DOHH2 (cell line): ENCODE measurements around the gene LRRC43.

Experiments
- H3F3A ChIP-seq: fragments of 200-600 bp; sonication (generic), shearing (Covaris generic); 2 replicates; pipeline ENCODE4 v1.6.0; 2016; ENCODE audit warnings: antibody characterized with exemption, mild to moderate bottlenecking; ENCODE audit not compliant: control insufficient read depth, insufficient read depth
- H3K27ac ChIP-seq: fragments of 200-600 bp; sonication (generic); 2 replicates; pipeline ENCODE4 v1.5.1; 2014; ENCODE audit warnings: low read depth, mild to moderate bottlenecking, low read length, moderate library complexity
- H3K27me3 ChIP-seq: fragments of 200-600 bp; sonication (generic); 2 replicates; pipeline ENCODE4 v1.6.1; 2014; ENCODE audit warnings: mild to moderate bottlenecking, low read length, mixed read lengths; ENCODE audit not compliant: control insufficient read depth
- H3K36me3 ChIP-seq: fragments of 200-600 bp; sonication (generic); 2 replicates; pipeline ENCODE4 v1.6.1; 2014; ENCODE audit warnings: mild to moderate bottlenecking, low read length, moderate library complexity, mixed read lengths; ENCODE audit not compliant: control insufficient read depth
- H3K4me1 ChIP-seq: fragments of 200-600 bp; sonication (generic); 2 replicates; pipeline ENCODE4 v1.6.1; 2014; ENCODE audit warnings: mild to moderate bottlenecking, low read length, mixed read lengths; ENCODE audit not compliant: control insufficient read depth
- H3K4me2 ChIP-seq: fragments of 200-600 bp; sonication (generic); 2 replicates; pipeline ENCODE4 v1.6.0; 2014; ENCODE audit warnings: mild to moderate bottlenecking, low read length, moderate library complexity
- H3K4me3 ChIP-seq: fragments of 200-600 bp; sonication (generic); 2 replicates; pipeline ENCODE4 v1.5.1; 2014; ENCODE audit warnings: mild to moderate bottlenecking, low read length, mixed read lengths
- H3K79me2 ChIP-seq: fragments of 200-600 bp; sonication (generic); 2 replicates; pipeline ENCODE4 v1.6.1; 2014; ENCODE audit warnings: mild to moderate bottlenecking, low read length, mixed read lengths; ENCODE audit not compliant: control insufficient read depth
- H3K9me2 ChIP-seq: fragments of 200-600 bp; sonication (generic); replicated peaks from 2 replicates; pipeline ENCODE4 v1.6.1; 2014; ENCODE audit warnings: mild to moderate bottlenecking, low read length, mixed read lengths; ENCODE audit not compliant: control insufficient read depth
- H3K9me3 ChIP-seq: fragments of 200-600 bp; sonication (generic); 2 replicates; pipeline ENCODE4 v1.6.1; 2014; ENCODE audit warnings: antibody characterized with exemption, low read length, mixed read lengths; ENCODE audit not compliant: control insufficient read depth, insufficient read depth
- H4K20me1 ChIP-seq: fragments of 200-600 bp; sonication (generic); 2 replicates; pipeline ENCODE4 v1.6.0; 2014; ENCODE audit warnings: low read depth, mild to moderate bottlenecking, antibody characterized with exemption, low read length, moderate library complexity; ENCODE audit not compliant: control insufficient read depth, insufficient read depth
- EZH2phosphoT487 ChIP-seq: fragments of 200-600 bp; sonication (generic); IDR thresholded peaks from 2 replicates; pipeline ENCODE4 v1.6.1; 2017; ENCODE audit warnings: borderline replicate concordance, mild to moderate bottlenecking, antibody characterized with exemption, low read length, moderate library complexity, mixed read lengths
- TF ChIP-seq, protein P1 (sequence below): fragments of 200-600 bp; sonication (generic); IDR thresholded peaks from one replicate; pipeline ENCODE4 v1.5.1; 2014; ENCODE audit warnings: antibody characterized with exemption, mild to moderate bottlenecking, low read depth, low read length; ENCODE audit not compliant: poor library complexity, severe bottlenecking

The LRRC43 gene

GRCh38 chr12:122137229-122137628 is 45.7 kb upstream of the LRRC43 start:
- H3K79me2 ChIP-seq: no peaks in the 10 kb centered on the region
- H3K4me3 ChIP-seq: no peak overlapping the region
- TF ChIP-seq, protein P1, sequence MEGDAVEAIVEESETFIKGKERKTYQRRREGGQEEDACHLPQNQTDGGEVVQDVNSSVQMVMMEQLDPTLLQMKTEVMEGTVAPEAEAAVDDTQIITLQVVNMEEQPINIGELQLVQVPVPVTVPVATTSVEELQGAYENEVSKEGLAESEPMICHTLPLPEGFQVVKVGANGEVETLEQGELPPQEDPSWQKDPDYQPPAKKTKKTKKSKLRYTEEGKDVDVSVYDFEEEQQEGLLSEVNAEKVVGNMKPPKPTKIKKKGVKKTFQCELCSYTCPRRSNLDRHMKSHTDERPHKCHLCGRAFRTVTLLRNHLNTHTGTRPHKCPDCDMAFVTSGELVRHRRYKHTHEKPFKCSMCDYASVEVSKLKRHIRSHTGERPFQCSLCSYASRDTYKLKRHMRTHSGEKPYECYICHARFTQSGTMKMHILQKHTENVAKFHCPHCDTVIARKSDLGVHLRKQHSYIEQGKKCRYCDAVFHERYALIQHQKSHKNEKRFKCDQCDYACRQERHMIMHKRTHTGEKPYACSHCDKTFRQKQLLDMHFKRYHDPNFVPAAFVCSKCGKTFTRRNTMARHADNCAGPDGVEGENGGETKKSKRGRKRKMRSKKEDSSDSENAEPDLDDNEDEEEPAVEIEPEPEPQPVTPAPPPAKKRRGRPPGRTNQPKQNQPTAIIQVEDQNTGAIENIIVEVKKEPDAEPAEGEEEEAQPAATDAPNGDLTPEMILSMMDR: no peak
- no peak for TF ChIP-seq EZH2phosphoT487
- no peaks in the 10 kb centered on the region for H3K9me3 ChIP-seq
- no peak overlapping the region for H3K27ac ChIP-seq
- no peaks in the 10 kb centered on the region for H4K20me1 ChIP-seq
- H3F3A ChIP-seq: no peaks in the 10 kb centered on the region
- no peaks in the 10 kb centered on the region for H3K4me1 ChIP-seq
- H3K4me2 ChIP-seq: no peak overlapping the region
- peaks cover 35% of the 10 kb centered on the region for H3K36me3 ChIP-seq
- no peaks in the 10 kb centered on the region for H3K27me3 ChIP-seq
- no peaks in the 10 kb centered on the region for H3K9me2 ChIP-seq

DNA sequence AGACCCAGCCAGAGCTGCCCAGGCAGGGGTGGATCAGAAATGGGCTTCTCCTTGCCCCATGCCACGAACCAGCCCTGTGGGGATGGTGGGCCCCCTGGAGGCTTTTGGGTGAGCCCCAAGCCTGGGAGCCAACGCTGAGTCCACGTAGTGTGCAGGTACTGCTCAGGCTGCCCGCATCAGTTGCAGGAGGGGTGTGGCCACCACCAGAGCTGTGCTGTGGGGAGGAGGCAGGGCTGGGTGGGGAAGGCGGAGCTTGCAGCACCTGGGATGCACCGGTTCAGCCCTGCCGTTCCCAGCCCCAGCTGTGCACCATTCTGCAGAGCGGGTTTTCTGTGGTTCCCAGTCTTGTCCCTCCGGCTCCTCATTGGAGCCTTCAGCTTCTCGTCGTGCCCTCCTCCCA is 45.2 kb upstream of the LRRC43 start:
- H3K9me2 ChIP-seq: no peaks in the 10 kb centered on the region
- no peaks in the 10 kb centered on the region for H3K4me1 ChIP-seq
- no peaks in the 10 kb centered on the region for H3K79me2 ChIP-seq
- H3K4me2 ChIP-seq: no peak overlapping the region
- no peak overlapping the region for H3K27ac ChIP-seq
- no peaks in the 10 kb centered on the region for H4K20me1 ChIP-seq
- TF ChIP-seq, protein P1: no peak
- TF ChIP-seq EZH2phosphoT487: no peak
- H3K4me3 ChIP-seq: no peak overlapping the region
- no peaks in the 10 kb centered on the region for H3F3A ChIP-seq
- peaks cover 35% of the 10 kb centered on the region for H3K36me3 ChIP-seq
- no peaks in the 10 kb centered on the region for H3K9me3 ChIP-seq
- no peaks in the 10 kb centered on the region for H3K27me3 ChIP-seq

DNA sequence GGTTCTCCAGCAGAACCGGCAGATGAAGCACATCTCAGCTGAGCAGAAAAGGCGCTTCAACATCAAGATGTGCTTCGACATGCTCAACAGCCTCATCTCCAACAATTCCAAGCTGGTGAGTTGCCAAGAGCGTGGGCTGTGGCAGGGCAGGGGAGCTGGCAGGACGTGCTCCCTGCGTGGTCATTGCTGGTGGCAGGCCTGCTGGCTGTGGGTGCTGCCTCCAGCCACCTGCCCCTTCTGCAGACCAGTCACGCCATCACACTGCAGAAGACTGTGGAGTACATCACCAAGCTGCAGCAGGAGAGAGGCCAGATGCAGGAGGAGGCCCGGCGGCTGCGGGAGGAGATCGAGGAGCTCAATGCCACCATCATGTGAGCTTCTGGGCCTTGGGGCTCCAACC is 44.7 kb upstream of the LRRC43 start:
- no peaks in the 10 kb centered on the region for H3K9me2 ChIP-seq
- H3K79me2 ChIP-seq: no peaks in the 10 kb centered on the region
- H3K4me1 ChIP-seq: no peaks in the 10 kb centered on the region
- H4K20me1 ChIP-seq: no peaks in the 10 kb centered on the region
- no peaks in the 10 kb centered on the region for H3F3A ChIP-seq
- no peak overlapping the region for H3K4me2 ChIP-seq
- H3K27me3 ChIP-seq: no peaks in the 10 kb centered on the region
- TF ChIP-seq EZH2phosphoT487: no peak
- TF ChIP-seq, protein P1: no peak
- H3K27ac ChIP-seq: no peak overlapping the region
- H3K9me3 ChIP-seq: no peaks in the 10 kb centered on the region
- peaks cover 33% of the 10 kb centered on the region for H3K36me3 ChIP-seq
- no peak overlapping the region for H3K4me3 ChIP-seq

DNA sequence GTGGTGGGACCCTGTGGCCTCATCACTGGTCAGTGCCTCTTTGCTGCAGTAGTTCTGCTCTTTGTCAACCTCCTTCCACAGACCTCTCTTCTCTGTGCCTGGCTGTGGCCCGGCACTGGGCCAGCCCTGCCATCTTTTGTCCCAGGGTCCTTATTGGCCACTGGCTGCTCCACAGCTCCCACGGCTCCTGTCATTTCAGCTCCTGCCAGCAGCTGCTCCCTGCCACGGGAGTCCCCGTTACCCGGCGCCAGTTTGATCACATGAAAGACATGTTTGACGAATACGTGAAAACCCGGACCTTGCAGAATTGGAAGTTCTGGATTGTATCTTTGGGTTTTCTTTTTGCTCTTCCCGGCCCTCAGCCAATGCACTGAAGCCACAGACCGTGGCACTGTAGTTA is 44.3 kb upstream of the LRRC43 start:
- H3K9me3 ChIP-seq: no peaks in the 10 kb centered on the region
- no peaks in the 10 kb centered on the region for H4K20me1 ChIP-seq
- no peak overlapping the region for H3K4me3 ChIP-seq
- H3K79me2 ChIP-seq: no peaks in the 10 kb centered on the region
- no peaks in the 10 kb centered on the region for H3K27me3 ChIP-seq
- no peaks in the 10 kb centered on the region for H3F3A ChIP-seq
- H3K27ac ChIP-seq: no peak overlapping the region
- H3K9me2 ChIP-seq: no peaks in the 10 kb centered on the region
- no peak overlapping the region for H3K4me2 ChIP-seq
- H3K4me1 ChIP-seq: no peaks in the 10 kb centered on the region
- H3K36me3 ChIP-seq: peaks cover 33% of the 10 kb centered on the region
- TF ChIP-seq EZH2phosphoT487: no peak
- TF ChIP-seq, protein P1: no peak
